Mesenchymal stem cell (in vitro differentiated cells and primary cell): ENCODE measurements around the gene PSMG3.

Experiments
- DNase-seq: peaks from one replicate; pipeline ENCODE4 v3.0.0-alpha.2; 2013
- H2AFZ ChIP-seq: one replicate; pipeline ENCODE4 v1.6.1; 2013; ENCODE audit warnings: low read depth, mild to moderate bottlenecking, control low read depth, inconsistent platforms, low read length, moderate library complexity
- H2AK5ac ChIP-seq: 2 replicates; pipeline ENCODE4 v1.6.1; 2013; ENCODE audit warnings: low read length, moderate library complexity, mild to moderate bottlenecking, inconsistent platforms; ENCODE audit not compliant: severe bottlenecking
- H2BK120ac ChIP-seq: one replicate; pipeline ENCODE4 v1.6.1; 2013; ENCODE audit warnings: low read depth, mild to moderate bottlenecking, inconsistent platforms, low read length, moderate library complexity
- H2BK12ac ChIP-seq, 2 experiments: one replicate each; pipeline ENCODE4 v1.6.1; 2013; ENCODE audit warnings: inconsistent platforms in 2 of 2, low read length in 2 of 2, mild to moderate bottlenecking in 2 of 2, moderate library complexity in 2 of 2, control low read depth in 1 of 2
- H2BK15ac ChIP-seq: one replicate; pipeline ENCODE4 v1.6.1; 2013; ENCODE audit warnings: mild to moderate bottlenecking, low read depth, inconsistent platforms; ENCODE audit not compliant: poor library complexity, severe bottlenecking
- H2BK5ac ChIP-seq: 2 replicates; pipeline ENCODE4 v1.6.1; 2013; ENCODE audit warnings: low read depth, mild to moderate bottlenecking, low read length, control low read depth, inconsistent platforms; ENCODE audit not compliant: poor library complexity, severe bottlenecking
- H3K14ac ChIP-seq, 2 experiments: one replicate each; pipeline ENCODE4 v1.6.1; 2013; ENCODE audit warnings: inconsistent platforms in 2 of 2, low read length in 2 of 2, control low read depth in 1 of 2, mild to moderate bottlenecking in 1 of 2, moderate library complexity in 1 of 2
- H3K18ac ChIP-seq, 2 experiments: one replicate each; pipeline ENCODE4 v1.6.1; 2013; ENCODE audit warnings: inconsistent platforms in 2 of 2, low read length in 2 of 2, control low read depth in 1 of 2, low read depth in 1 of 2, mild to moderate bottlenecking in 1 of 2
- H3K23ac ChIP-seq, 2 experiments: one replicate each; pipeline ENCODE4 v1.6.1; 2013; ENCODE audit warnings: inconsistent platforms in 2 of 2, low read length in 2 of 2, mild to moderate bottlenecking in 2 of 2, moderate library complexity in 2 of 2, control low read depth in 1 of 2
- H3K27ac ChIP-seq: 2 replicates; pipeline ENCODE4 v1.5.1; 2013; ENCODE audit warnings: mild to moderate bottlenecking, moderate library complexity, low read length, control low read depth, inconsistent platforms; ENCODE audit not compliant: poor library complexity, severe bottlenecking
- H3K27me3 ChIP-seq, 2 experiments: 2 replicates each; pipeline versions ENCODE4 v1.6.1 to v1.7.0; 2013; ENCODE audit warnings: low read length in 2 of 2, mild to moderate bottlenecking in 2 of 2, moderate library complexity in 2 of 2, control low read depth in 1 of 2, inconsistent platforms in 1 of 2; ENCODE audit not compliant: control insufficient read depth in 1 of 2, insufficient read depth in 1 of 2
- H3K36me3 ChIP-seq, 2 experiments: 2 replicates each; pipeline versions ENCODE4 v1.6.1 to v1.7.0; 2013; ENCODE audit warnings: low read length in 2 of 2, control low read depth in 1 of 2, inconsistent platforms in 1 of 2, low read depth in 1 of 2, mild to moderate bottlenecking in 1 of 2; ENCODE audit not compliant: insufficient read depth in 2 of 2, control insufficient read depth in 1 of 2
- H3K4ac ChIP-seq, 2 experiments: one replicate each; pipeline ENCODE4 v1.6.1; 2013; ENCODE audit warnings: inconsistent platforms in 2 of 2, low read length in 2 of 2, mild to moderate bottlenecking in 2 of 2, moderate library complexity in 2 of 2, control low read depth in 1 of 2, low read depth in 1 of 2
- H3K4me1 ChIP-seq: 2 replicates; pipeline ENCODE4 v1.6.1; 2013; ENCODE audit warnings: low read depth, low read length, control low read depth; ENCODE audit not compliant: control insufficient read depth, insufficient read depth
- H3K4me2 ChIP-seq: 2 replicates; pipeline ENCODE4 v1.6.1; 2013; ENCODE audit warnings: low read length, mild to moderate bottlenecking, inconsistent platforms; ENCODE audit not compliant: poor library complexity, severe bottlenecking
- H3K4me3 ChIP-seq, 2 experiments: 2 replicates each; pipeline versions ENCODE4 v1.5.1 to v1.7.0; 2013; ENCODE audit warnings: low read length in 2 of 2, mild to moderate bottlenecking in 2 of 2, control low read depth in 1 of 2, low read depth in 1 of 2; ENCODE audit not compliant: insufficient read depth in 1 of 2
- H3K79me1 ChIP-seq: replicated peaks from 2 replicates; pipeline ENCODE4 v1.6.1; 2013; ENCODE audit warnings: mild to moderate bottlenecking, control low read depth, low read length, inconsistent platforms; ENCODE audit not compliant: poor library complexity, severe bottlenecking
- H3K9ac ChIP-seq: 2 replicates; pipeline ENCODE4 v1.7.0; 2013; ENCODE audit warnings: mild to moderate bottlenecking, low read length, moderate library complexity
- H3K9me3 ChIP-seq: 2 replicates; pipeline ENCODE4 v1.7.0; 2013; ENCODE audit warnings: mild to moderate bottlenecking, low read length; ENCODE audit not compliant: control insufficient read depth
- H4K8ac ChIP-seq: one replicate; pipeline ENCODE4 v1.6.1; 2013; ENCODE audit warnings: inconsistent platforms, mild to moderate bottlenecking, low read length, moderate library complexity
- H4K91ac ChIP-seq: one replicate; pipeline ENCODE4 v1.6.1; 2013; ENCODE audit warnings: mild to moderate bottlenecking, low read length, inconsistent platforms
- WGBS: methylation state at CpG from one replicate; pipeline ENCODE4 v1.1.7; 2013; ENCODE audit warnings: mixed read lengths; 5-methylcytosine and 5-hydroxymethylcytosine counted together

PSMG3 gene

GRCh38 chr7:1545417-1546246 lies 24.2 kb downstream of the PSMG3 start:
- Histone ChIP-seq H3K18ac (no peak overlapping the region), H2AFZ (no peak overlapping the region), H3K79me1 (peaks cover 8% of the 10 kb centered on the region), H3K27me3 (no peaks in the 10 kb centered on the region), H2BK12ac (no peak overlapping the region), H3K9ac (no peak overlapping the region), H4K91ac (peak overlapping the region; percentile 58), H3K27ac (no peak overlapping the region), H3K4me1 (no peaks in the 10 kb centered on the region), H2AK5ac (no peak overlapping the region), H3K36me3 (peaks cover 12 to 96% of the 10 kb centered on the region in 2 experiments), H4K8ac (peak overlapping the region; percentile 51), H3K4me2 (no peak overlapping the region), H2BK5ac (no peak overlapping the region), H3K23ac (no peak overlapping the region), H2BK15ac (no peak overlapping the region), H3K4ac (no peak overlapping the region), H3K4me3 (no peak overlapping the region), H3K9me3 (no peaks in the 10 kb centered on the region), H3K14ac (no peak overlapping the region), H2BK120ac (no peak overlapping the region)
- 90% methylated on average over 40 of the region's 40 CpGs for WGBS
- DNase-seq = peak; percentile 10

- Histone ChIP-seq H2AFZ (no peak overlapping the region), H4K8ac (no peak overlapping the region), H3K4me1 (peaks cover 2% of the 10 kb centered on the region), H3K18ac (no peak overlapping the region), H3K9ac (no peak overlapping the region), H3K14ac (no peak overlapping the region), H2BK15ac (no peak overlapping the region), H3K79me1 (peaks cover 13% of the 10 kb centered on the region), H3K27ac (no peak overlapping the region), H2AK5ac (no peak overlapping the region), H3K36me3 (peaks cover 17 to 96% of the 10 kb centered on the region in 2 experiments), H3K4me2 (no peak overlapping the region), H3K9me3 (no peaks in the 10 kb centered on the region), H3K4ac (no peak overlapping the region), H4K91ac (no peak overlapping the region), H2BK5ac (no peak overlapping the region), H2BK120ac (no peak overlapping the region), H3K23ac (no peak overlapping the region), H2BK12ac (no peak overlapping the region), H3K27me3 (no peaks in the 10 kb centered on the region), H3K4me3 (no peak overlapping the region)
- 93% methylated on average over 16 of the region's 16 CpGs for WGBS
- peak; percentile 25 for DNase-seq
Observed at GRCh38 chr7:1544896-1545416, 24.9 kb downstream of the PSMG3 start.

- Histone ChIP-seq H2AFZ (no peak overlapping the region), H3K14ac (no peak overlapping the region), H3K4me2 (no peak overlapping the region), H2AK5ac (no peak overlapping the region), H2BK15ac (no peak overlapping the region), H4K91ac (no peak overlapping the region), H2BK5ac (no peak overlapping the region), H3K4me1 (peaks cover 7% of the 10 kb centered on the region), H2BK12ac (no peak overlapping the region), H2BK120ac (no peak overlapping the region), H3K4me3 (no peak overlapping the region), H4K8ac (no peak overlapping the region), H3K9ac (peak overlapping the region; percentile 18), H3K27me3 (no peaks in the 10 kb centered on the region), H3K79me1 (peaks cover 18% of the 10 kb centered on the region), H3K23ac (no peak overlapping the region), H3K27ac (no peak overlapping the region), H3K4ac (no peak overlapping the region), H3K36me3 (peaks cover 24 to 96% of the 10 kb centered on the region in 2 experiments), H3K18ac (no peak overlapping the region), H3K9me3 (no peaks in the 10 kb centered on the region)
- WGBS = 87% methylated on average over 41 of the region's 41 CpGs
- peak; percentile 40 for DNase-seq
Observed at GRCh38 chr7:1544178-1544895, 25.5 kb downstream of the PSMG3 start.

- Histone ChIP-seq H3K23ac (no peak overlapping the region), H3K27ac (no peak overlapping the region), H2AFZ (no peak overlapping the region), H3K14ac (no peak overlapping the region), H3K9me3 (no peaks in the 10 kb centered on the region), H2BK120ac (no peak overlapping the region), H2AK5ac (no peak overlapping the region), H3K9ac (no peak overlapping the region), H4K8ac (no peak overlapping the region), H3K4me3 (no peak overlapping the region), H3K79me1 (peaks cover 21% of the 10 kb centered on the region), H3K18ac (no peak overlapping the region), H3K36me3 (peaks cover 25 to 96% of the 10 kb centered on the region in 2 experiments), H4K91ac (no peak overlapping the region), H3K4ac (no peak overlapping the region), H2BK15ac (no peak overlapping the region), H3K4me2 (no peak overlapping the region), H3K4me1 (peaks cover 12% of the 10 kb centered on the region), H2BK12ac (no peak overlapping the region), H2BK5ac (no peak overlapping the region), H3K27me3 (no peaks in the 10 kb centered on the region)
- 92% methylated on average over 6 of the region's 6 CpGs for WGBS
- DNase-seq = no peak
Observed at GRCh38 chr7:1543826-1544177, 26.0 kb downstream of the PSMG3 start.
